GM18907 (cell line): ENCODE results near the gene WDR90.

Experiments used
- ATAC-seq: cut with Tn5 transposase; IDR thresholded peaks from one replicate; pipeline ENCODE4 v1.9.1; 2021; ENCODE audit warnings: mild to moderate bottlenecking, moderate library complexity; ENCODE audit not compliant: unreplicated experiment

WDR90 gene

GRCh38 chr16:658679-659571, 9.8 kb downstream of the WDR90 start:
- ATAC-seq, result no peak

- no peak for ATAC-seq
These were observed 10.5 kb downstream of the WDR90 start for GRCh38 chr16:659618-660017.

DNA sequence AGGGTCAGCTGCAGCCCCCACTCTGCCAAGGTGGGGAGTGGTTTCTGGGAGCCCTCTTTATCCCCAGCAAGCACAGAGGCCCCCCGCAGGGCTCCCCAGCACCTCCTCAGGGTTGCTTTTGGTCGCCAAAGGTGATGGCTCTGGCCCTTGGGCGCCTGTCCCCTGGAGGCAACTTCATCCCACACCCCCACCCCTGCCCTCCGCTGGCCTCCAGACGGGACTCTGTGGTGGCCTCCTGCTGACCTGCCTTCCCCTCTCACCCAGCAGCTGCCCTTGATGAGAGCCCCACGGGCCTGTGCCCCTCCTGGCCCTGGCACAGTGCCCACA, 10.9 kb downstream of the WDR90 start:
- ATAC-seq, result no peak

- peak; percentile 41 for ATAC-seq
These were observed 11.5 kb downstream of the WDR90 start for GRCh38 chr16:660459-661183.

DNA sequence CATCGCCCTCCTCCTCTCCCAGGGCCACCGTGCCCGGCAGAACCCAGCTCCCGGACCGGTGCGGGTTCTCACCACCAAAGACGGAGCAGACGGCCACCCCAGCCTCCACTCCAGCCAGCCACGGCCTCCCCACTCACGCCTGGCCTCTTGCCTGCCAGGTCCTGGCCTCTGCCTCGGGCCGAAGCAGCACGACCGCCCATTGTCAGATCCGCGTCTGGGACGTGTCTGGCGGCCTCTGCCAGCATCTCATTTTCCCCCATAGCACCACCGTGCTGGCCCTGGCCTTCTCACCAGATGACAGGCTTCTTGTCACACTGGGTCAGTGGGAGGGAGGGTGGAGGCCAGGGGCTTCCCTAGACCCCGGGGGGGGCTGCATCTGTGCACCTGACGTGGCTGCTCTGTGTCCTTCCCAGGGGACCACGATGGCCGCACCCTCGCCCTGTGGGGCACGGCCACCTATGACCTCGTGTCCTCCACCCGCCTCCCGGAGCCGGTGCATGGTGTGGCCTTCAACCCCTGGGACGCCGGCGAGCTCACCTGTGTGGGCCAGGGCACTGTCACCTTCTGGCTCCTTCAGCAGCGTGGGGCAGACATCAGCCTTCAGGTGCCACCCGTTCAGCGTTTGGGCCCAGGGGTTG, 12.1 kb downstream of the WDR90 start:
- peak; percentile 12 for ATAC-seq

GRCh38 chr16:662095-662494, 12.9 kb downstream of the WDR90 start:
- no peak for ATAC-seq

GRCh38 chr16:662597-662996, 13.4 kb downstream of the WDR90 start:
- no peak for ATAC-seq

GRCh38 chr16:666572-666971, 17.4 kb downstream of the WDR90 start:
- no peak for ATAC-seq

DNA sequence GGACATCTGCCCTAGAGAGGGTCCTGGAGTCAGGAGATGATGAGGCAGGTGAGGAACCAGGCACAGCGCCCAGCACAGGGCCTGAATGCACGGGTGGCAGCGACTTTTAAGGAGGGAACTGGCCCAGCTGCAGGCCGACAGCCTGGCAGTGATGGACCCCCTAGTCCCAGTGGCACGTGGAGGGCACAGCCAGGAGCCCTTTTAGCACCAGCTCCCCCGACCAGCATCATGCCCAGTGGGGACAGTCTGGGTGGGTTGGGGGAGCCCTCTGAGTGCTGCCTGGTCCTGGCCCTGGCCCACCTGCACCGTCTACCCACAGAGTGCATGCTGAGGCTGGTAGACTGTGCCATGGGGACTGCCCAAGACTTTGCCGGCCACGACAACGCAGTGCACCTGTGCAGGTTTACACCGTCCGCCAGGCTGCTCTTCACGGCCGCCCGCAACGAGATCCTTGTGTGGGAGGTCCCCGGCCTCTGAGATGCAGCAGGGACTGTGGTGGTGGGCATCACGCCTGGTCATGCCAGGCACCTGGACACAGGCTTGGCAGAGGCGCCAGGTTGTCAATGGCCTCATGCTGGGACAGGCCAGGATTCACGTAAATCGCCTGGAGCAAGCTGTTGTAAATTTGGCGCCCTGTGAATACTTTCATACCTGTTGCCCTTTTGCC, 18.1 kb downstream of the WDR90 start:
- ATAC-seq, result no peak

- ATAC-seq, result peak; percentile 63
These were observed 18.8 kb downstream of the WDR90 start, which contains the start of gene RHOT2 for GRCh38 chr16:667780-668518. Gene RHOT2 (plus strand): TSS chr16:668132. CDS start chr16:668200, 68 bp downstream.

- ATAC-seq, result no peak
These were observed 19.5 kb downstream of the WDR90 start for GRCh38 chr16:668519-669171.

- ATAC-seq, result no peak
These were observed 20.5 kb downstream of the WDR90 start for GRCh38 chr16:669666-670065.

GRCh38 chr16:670485-671352, 21.6 kb downstream of the WDR90 start:
- ATAC-seq, result no peak

DNA sequence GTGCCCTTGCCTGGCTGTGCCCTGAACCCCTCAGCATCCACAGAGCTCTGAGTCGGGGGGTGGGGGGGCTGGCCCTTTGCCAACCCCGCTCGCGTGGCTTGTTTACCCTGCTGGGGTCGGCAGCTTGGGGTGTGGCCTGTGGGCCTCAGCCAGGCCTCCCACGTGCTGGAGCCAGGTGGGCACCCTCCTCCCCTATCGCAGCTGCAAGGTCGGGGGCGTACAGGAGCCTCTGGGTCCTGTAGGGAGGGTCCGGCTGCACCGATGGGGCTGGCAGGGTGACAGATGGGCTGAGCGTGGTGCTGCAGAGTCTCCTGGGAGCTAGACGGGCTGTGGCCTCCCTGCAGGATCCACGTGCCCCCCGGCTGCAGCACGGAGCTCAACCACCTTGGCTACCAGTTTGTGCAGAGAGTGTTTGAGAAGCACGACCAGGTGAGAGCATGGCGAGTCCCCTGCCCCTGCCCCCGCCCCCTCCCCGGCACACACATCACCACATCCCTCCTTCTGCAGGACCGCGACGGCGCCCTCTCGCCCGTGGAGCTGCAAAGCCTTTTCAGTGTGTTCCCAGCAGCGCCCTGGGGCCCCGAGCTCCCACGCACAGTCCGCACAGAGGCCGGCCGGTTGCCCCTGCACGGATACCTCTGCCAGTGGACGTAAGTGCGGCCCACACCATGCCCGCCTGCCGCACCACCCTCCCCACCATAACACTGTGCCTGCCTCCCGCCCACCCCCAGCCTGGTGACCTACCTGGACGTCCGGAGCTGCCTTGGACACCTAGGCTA, 22.4 kb downstream of the WDR90 start:
- no peak for ATAC-seq

DNA sequence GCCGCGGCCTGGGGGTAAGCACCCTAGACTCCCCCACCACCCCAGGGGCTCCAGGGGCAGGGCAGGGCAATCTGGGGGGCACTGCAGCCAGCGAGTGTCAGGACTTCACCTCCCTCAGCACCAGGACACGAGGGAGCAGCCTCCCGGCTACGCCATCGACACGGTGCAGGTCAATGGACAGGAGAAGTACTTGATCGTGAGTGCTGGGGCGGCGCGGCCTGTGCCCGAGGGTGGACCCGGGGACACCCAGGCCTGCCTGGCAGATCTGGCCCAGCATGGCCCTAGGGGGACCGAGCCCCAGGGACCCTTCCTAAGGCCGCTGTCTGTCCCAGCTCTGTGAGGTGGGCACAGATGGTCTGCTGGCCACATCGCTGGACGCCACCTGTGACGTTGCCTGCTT, 23.2 kb downstream of the WDR90 start:
- no peak for ATAC-seq

DNA sequence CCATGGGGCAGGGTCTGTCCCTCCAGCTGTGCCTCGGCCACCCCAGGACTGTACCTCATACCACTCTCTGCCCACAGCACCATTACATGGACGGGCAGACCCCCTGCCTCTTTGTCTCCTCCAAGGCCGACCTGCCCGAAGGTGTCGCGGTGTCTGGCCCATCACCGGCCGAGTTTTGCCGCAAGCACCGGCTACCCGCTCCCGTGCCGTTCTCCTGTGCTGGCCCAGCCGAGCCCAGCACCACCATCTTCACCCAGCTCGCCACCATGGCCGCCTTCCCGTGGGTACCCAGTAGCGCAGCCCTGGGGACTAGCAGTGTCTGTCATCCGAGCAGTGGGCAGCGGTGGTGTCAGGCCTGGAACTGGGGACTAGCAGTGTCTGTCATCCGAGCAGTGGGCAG, 23.7 kb downstream of the WDR90 start:
- ATAC-seq, result no peak

DNA sequence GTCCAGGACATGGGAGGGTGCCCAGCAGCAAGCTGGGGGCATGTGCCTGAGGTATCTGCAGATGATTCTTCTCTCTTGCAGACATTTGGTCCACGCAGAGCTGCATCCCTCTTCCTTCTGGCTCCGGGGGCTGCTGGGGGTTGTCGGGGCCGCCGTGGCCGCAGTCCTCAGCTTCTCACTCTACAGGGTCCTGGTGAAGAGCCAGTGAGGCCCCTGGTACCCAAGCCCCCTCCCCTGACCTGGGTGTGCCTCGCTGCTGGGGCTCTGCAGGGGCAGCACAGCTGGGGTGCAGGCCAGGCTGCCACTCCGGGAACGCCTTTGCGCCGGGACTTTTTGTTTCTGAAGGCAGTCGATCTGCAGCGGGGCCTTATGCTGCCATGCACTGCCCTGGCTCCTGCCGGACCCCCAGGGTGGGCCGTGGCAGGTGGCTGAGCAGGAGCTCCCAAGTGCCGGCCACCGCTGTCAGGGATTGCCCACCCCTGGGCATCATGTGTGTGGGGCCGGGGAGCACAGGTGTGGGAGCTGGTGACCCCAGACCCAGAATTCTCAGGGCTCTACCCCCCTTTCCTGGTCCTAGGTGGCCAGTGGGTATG, 24.3 kb downstream of the WDR90 start:
- ATAC-seq, result no peak
